CD14-positive monocyte (primary cell): ENCODE data around the gene CD200R1L. TPM values are rescaled to one million over a fixed set of nuclear protein-coding genes. Genes with fewer than 3 reads are reported as not detected.
A peak's percentile ranks its signal among the peaks of the same experiment; 100 is the strongest.

Experiments used
- DNase-seq, 3 donors: peaks; one replicate each; pipeline ENCODE4 v3.0.0-alpha.2; 2011 to 2022
- H2AFZ ChIP-seq: 2 replicates; pipeline ENCODE4 v1.6.0; 2012; ENCODE audit warnings: mild to moderate bottlenecking, low read depth, low read length, inconsistent platforms; ENCODE audit not compliant: insufficient read depth, poor library complexity, severe bottlenecking
- H3K27ac ChIP-seq, 2 donors: 1 replicate in 1 of 2; 2 replicates in 1 of 2; pipeline ENCODE4 v1.5.1; 2012 to 2013; ENCODE audit warnings: low read length in 2 of 2, control low read depth in 1 of 2, inconsistent platforms in 1 of 2, low read depth in 1 of 2, mild to moderate bottlenecking in 1 of 2
- H3K27me3 ChIP-seq, 2 donors: one replicate each; pipeline versions ENCODE4 v1.6.0 to v1.6.1; 2011 to 2013; ENCODE audit warnings: low read length in 2 of 2; ENCODE audit not compliant: control insufficient read depth in 2 of 2, insufficient read depth in 2 of 2
- H3K36me3 ChIP-seq, 2 donors: replicated peaks in 1 of 2; 1 replicate in 1 of 2; 2 replicates in 1 of 2; pipeline versions ENCODE4 v1.5.1 to v1.6.1; 2012 to 2013; ENCODE audit warnings: low read length in 2 of 2, control low read depth in 1 of 2, inconsistent platforms in 1 of 2, mild to moderate bottlenecking in 1 of 2; ENCODE audit not compliant: insufficient read depth in 2 of 2, control insufficient read depth in 1 of 2
- H3K4me1 ChIP-seq, 2 donors: 1 replicate in 1 of 2; 2 replicates in 1 of 2; pipeline versions ENCODE4 v1.5.1 to v1.6.1; 2012 to 2013; ENCODE audit warnings: low read length in 2 of 2, control low read depth in 1 of 2, inconsistent platforms in 1 of 2, mild to moderate bottlenecking in 1 of 2, moderate library complexity in 1 of 2; ENCODE audit not compliant: insufficient read depth in 2 of 2, control insufficient read depth in 1 of 2
- H3K4me2 ChIP-seq: replicated peaks from 2 replicates; pipeline ENCODE3; 2012; ENCODE audit warnings: low read length, moderate library complexity, mild to moderate bottlenecking; ENCODE audit not compliant: poor library complexity, severe bottlenecking; ENCODE audit errors: extremely low read depth
- H3K4me3 ChIP-seq, 3 experiments: fragments of 200-600 bp in 1 of 3; sonication (generic) in 1 of 3; replicated peaks in 1 of 3; 1 replicate in 2 of 3; 2 replicates in 1 of 3; pipeline ENCODE4 v1.5.1; 2011 to 2013; ENCODE audit warnings: low read length in 3 of 3, mild to moderate bottlenecking in 3 of 3, control low read depth in 2 of 3, low read depth in 2 of 3, inconsistent platforms in 1 of 3, moderate library complexity in 1 of 3
- H3K79me2 ChIP-seq: 2 replicates; pipeline ENCODE4 v1.6.0; 2012; ENCODE audit warnings: mild to moderate bottlenecking, control low read depth, inconsistent platforms, low read length, moderate library complexity; ENCODE audit not compliant: insufficient read depth
- H3K9ac ChIP-seq: 2 replicates; pipeline ENCODE4 v1.6.0; 2017; ENCODE audit warnings: low read length, mild to moderate bottlenecking; ENCODE audit not compliant: insufficient read depth, poor library complexity, severe bottlenecking
- H3K9me3 ChIP-seq, 2 donors: replicated peaks in 1 of 2; 1 replicate in 1 of 2; 2 replicates in 1 of 2; pipeline versions ENCODE4 v1.5.1 to v1.6.1; 2012 to 2013; ENCODE audit warnings: low read length in 2 of 2, control low read depth in 1 of 2; ENCODE audit not compliant: control insufficient read depth in 1 of 2, insufficient read depth in 1 of 2
- H4K20me1 ChIP-seq: 2 replicates; pipeline ENCODE4 v1.6.0; 2012; ENCODE audit warnings: mild to moderate bottlenecking, low read length, control low read depth, moderate library complexity; ENCODE audit not compliant: insufficient read depth
- H3K27ac Mint-ChIP-seq, 7 donors: one replicate each; pipeline ENCODE4 v1.8.0; 2020; ENCODE audit warnings: mild to moderate bottlenecking in 7 of 7, mixed read lengths in 7 of 7, moderate library complexity in 6 of 7, inconsistent platforms in 2 of 7
- H3K27me3 Mint-ChIP-seq, 3 donors: one replicate each; pipeline ENCODE4 v1.8.0; 2021 to 2022; ENCODE audit warnings: low read depth in 3 of 3, mild to moderate bottlenecking in 3 of 3, mixed read lengths in 3 of 3, moderate library complexity in 3 of 3, inconsistent platforms in 1 of 3
- H3K36me3 Mint-ChIP-seq, 2 donors: one replicate each; pipeline ENCODE4 v1.8.0; 2020; ENCODE audit warnings: mixed read lengths in 2 of 2, inconsistent platforms in 1 of 2, mild to moderate bottlenecking in 1 of 2
- H3K4me1 Mint-ChIP-seq: one replicate; pipeline ENCODE4 v1.8.0; 2020; ENCODE audit warnings: mild to moderate bottlenecking, mixed read lengths
- H3K4me3 Mint-ChIP-seq, 2 donors: one replicate each; pipeline ENCODE4 v1.8.0; 2020; ENCODE audit warnings: mild to moderate bottlenecking in 2 of 2, mixed read lengths in 2 of 2, moderate library complexity in 1 of 2
- H3K9me3 Mint-ChIP-seq, 7 donors: one replicate each; pipeline ENCODE4 v1.8.0; 2020 to 2022; ENCODE audit warnings: mixed read lengths in 7 of 7, mild to moderate bottlenecking in 6 of 7, moderate library complexity in 6 of 7, inconsistent platforms in 2 of 7
- WGBS: methylation state at CpG from one replicate; pipeline ENCODE4 v1.1.5; 2013; ENCODE audit warnings: missing lambda C conversion rate; ENCODE audit not compliant: insufficient coverage; 5-methylcytosine and 5-hydroxymethylcytosine counted together
- intact Hi-C, 2 donors: fragments of 100-400 bp; cut with micrococcal nuclease; formaldehyde crosslinking; loops; one replicate each; pipeline versions ENCODE4 v1.15.0 to v1.15.1; 2023
- polyA plus RNA-seq, 3 donors: library from polyadenylated mRNA; depleted of rRNA in 1 of 3; unstranded in 2 of 3; stranded (reverse) in 1 of 3; fragments of 300-500 nt in 2 of 3; fragments of >200 nt in 1 of 3; fragmentation: Illumina TruSeq in 2 of 3; gene quantifications; 1 replicate in 2 of 3; 2 replicates in 1 of 3; pipeline ENCODE4 v1.2.3, GENCODE V29; 2012 to 2021
- TF ChIP-seq, protein P1 (sequence below): fragments of 200-600 bp; IDR thresholded peaks from one replicate; pipeline ENCODE4 v1.8.0; 2022; ENCODE audit warnings: antibody characterized with exemption, mild to moderate bottlenecking

Gene CD200R1L
- polyA plus RNA-seq, 3 donors = not detected

DNA sequence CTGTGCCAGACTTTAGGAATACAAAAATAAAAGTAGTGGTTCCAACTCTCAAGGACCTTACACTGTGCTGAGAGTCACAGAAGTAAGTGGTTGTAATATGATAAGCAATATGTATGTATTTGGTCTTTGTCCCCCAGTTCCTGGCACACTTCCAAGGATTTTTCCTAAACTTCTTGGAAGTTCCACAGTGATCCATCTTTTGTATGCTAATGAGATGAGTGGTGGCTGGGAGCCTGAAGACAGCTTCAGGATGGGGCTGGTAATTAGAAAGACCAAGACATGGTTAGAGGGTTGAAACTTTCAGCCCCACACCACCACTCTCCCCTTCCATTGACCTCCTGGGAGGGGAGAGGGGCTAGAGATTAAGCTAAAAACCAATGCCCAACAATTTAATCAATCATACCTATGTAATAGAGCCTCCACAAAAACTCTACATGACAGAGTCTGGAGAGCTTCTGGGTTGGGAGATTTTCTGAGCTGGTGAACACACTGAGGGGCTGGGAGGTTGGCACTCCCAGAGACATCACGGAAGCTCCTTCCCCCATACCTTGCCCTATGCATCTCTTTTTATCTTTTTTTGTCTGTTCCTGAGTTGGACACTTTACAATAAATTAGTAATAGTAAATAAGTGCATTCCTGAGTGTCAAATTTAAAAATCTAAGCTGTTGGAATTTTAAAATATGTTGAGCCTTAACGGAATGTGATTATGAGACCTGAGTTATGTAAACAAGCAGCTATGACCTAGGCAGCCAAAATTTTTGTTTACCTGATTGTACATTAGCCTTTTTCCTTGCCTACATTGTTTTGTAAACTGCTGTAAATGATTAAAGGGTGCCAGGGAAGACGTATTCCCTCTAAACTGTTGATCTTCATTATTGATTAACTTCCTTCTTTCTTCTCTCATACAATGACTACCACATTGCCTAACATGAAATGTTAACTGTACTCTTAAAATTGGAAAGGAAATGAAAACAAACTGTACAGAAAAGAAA, 24.3 kb downstream of the CD200R1L start:
- no CpG with 5 or more reads among the region's 3 CpGs for WGBS
- H3K4me3 ChIP-seq = no peak overlapping the region
- H3K4me2 ChIP-seq = no peak overlapping the region
- no peaks in the 10 kb centered on the region for H3K79me2 ChIP-seq
- intact Hi-C loops = no loop called here
- no peaks in the 10 kb centered on the region for H3K9me3 ChIP-seq
- no peak overlapping the region for H2AFZ ChIP-seq
- Mint-ChIP-seq H3K9me3 (peaks cover 0 to 6% (median 2%) of the 10 kb centered on the region in 7 donors), H3K27ac (no peak overlapping the region), H3K27me3 (no peaks in the 10 kb centered on the region), H3K36me3 (peaks cover 2 to 3% of the 10 kb centered on the region in 2 donors), H3K4me1 (peaks cover 35% of the 10 kb centered on the region), H3K4me3 (no peak overlapping the region)
- H3K4me1 ChIP-seq = peaks cover 33 to 61% of the 10 kb centered on the region in 2 donors
- no peaks in the 10 kb centered on the region for H3K27me3 ChIP-seq
- H3K27ac ChIP-seq = no peak overlapping the region
- no peak overlapping the region for H3K9ac ChIP-seq
- no peaks in the 10 kb centered on the region for H4K20me1 ChIP-seq
- no peak for DNase-seq
- TF ChIP-seq, protein P1, sequence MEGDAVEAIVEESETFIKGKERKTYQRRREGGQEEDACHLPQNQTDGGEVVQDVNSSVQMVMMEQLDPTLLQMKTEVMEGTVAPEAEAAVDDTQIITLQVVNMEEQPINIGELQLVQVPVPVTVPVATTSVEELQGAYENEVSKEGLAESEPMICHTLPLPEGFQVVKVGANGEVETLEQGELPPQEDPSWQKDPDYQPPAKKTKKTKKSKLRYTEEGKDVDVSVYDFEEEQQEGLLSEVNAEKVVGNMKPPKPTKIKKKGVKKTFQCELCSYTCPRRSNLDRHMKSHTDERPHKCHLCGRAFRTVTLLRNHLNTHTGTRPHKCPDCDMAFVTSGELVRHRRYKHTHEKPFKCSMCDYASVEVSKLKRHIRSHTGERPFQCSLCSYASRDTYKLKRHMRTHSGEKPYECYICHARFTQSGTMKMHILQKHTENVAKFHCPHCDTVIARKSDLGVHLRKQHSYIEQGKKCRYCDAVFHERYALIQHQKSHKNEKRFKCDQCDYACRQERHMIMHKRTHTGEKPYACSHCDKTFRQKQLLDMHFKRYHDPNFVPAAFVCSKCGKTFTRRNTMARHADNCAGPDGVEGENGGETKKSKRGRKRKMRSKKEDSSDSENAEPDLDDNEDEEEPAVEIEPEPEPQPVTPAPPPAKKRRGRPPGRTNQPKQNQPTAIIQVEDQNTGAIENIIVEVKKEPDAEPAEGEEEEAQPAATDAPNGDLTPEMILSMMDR = no peak
- no peaks in the 10 kb centered on the region for H3K36me3 ChIP-seq

DNA sequence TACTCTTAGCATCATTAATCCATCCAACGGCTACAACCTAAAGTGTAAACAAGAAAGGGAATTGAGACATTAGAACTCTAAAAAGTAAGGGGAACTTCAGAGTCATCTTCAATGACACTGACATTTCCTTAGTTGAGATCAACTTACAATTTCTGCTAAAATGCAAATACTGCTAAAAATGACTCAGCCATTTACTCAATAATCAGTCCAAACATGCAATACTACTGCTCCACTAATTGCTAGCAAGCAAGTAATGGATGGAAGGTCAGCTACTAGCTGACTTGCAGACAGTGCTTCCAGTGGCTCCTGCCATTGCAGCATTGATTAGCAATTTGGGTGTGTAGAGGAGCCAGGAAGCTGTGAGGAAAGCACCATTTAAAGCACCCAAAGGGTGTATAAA, 28.4 kb downstream of the CD200R1L start:
- Mint-ChIP-seq H3K36me3 (peaks cover 3 to 7% of the 10 kb centered on the region in 2 donors), H3K27ac (peak overlapping the region; percentile 84 to 95 (median 93)), H3K4me3 (no peak overlapping the region), H3K27me3 (no peaks in the 10 kb centered on the region), H3K4me1 (peaks cover 70% of the 10 kb centered on the region), H3K9me3 (peaks cover 0 to 6% (median 2%) of the 10 kb centered on the region in 7 donors)
- WGBS = no CpG with 5 or more reads among the region's 1 CpG
- Histone ChIP-seq H3K4me1 (peaks cover 63 to 92% of the 10 kb centered on the region in 2 donors), H2AFZ (no peak overlapping the region), H3K4me3 (peak overlapping the region in 1 of 3 experiments; percentile 0), H3K27me3 (no peaks in the 10 kb centered on the region), H4K20me1 (no peaks in the 10 kb centered on the region), H3K9me3 (no peaks in the 10 kb centered on the region), H3K36me3 (no peaks in the 10 kb centered on the region), H3K9ac (no peak overlapping the region), H3K27ac (peak overlapping the region; percentile 49 to 74), H3K4me2 (peak overlapping the region; percentile 31), H3K79me2 (no peaks in the 10 kb centered on the region)
- peak; percentile 78 to 91 (median 87) for DNase-seq
- intact Hi-C loops = loop anchor here in 1 of 2 donors (10.0 kb wide), 1 partner anchor 143 kb away; no protein-coding TSS in a partner anchor
- TF ChIP-seq, protein P1 = no peak
